Measurements from ENCODE around the gene KDR. TPM values are rescaled to one million over a fixed set of nuclear protein-coding genes. Genes with fewer than 3 reads are reported as not detected.

KDR gene
- not detected for total RNA-seq

DNA sequence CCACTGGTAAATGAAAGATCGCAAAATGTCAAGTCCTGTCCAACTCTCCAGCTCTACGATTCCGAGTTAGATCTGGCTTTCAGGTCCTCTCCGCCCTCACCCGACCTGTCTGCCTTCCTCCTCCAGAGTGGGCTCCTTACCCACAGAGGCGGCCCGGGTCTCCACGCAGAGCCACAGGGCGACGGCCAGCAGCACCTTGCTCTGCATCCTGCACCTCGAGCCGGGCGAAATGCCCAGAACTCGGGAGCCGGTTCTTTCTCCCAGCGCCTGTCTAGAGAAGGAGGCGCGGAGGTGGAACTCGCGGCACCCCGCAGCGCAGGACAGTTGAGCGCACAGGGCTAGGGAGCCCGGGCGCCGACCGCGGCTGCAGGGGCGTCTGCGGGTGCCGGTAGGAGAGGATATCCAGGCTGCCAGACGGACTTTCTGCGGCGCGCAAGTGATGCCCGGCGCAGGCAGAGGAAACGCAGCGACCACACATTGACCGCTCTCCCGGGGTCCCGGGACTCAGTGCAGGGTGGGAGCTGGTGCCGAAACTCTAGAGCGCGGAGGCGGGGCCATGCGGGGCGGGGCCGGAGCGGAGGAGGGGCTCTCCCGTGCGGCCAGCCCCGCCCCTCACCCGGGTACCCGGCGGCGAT, at the start of gene KDR:
Gene KDR, minus strand, starts transcription at position 509 of the 635 bp plus-strand sequence. Its CDS starts 302 bp downstream, at position 207.
- Mint-ChIP-seq H3K4me3 (no peak within 1 kb of the TSS), H3K9me3 (peaks cover 3% of the 10 kb centered on the region), H3K36me3 (no peaks in the 10 kb centered on the region), H3K4me1 (ENCODE audit: low read depth in 2 of 2) (no peaks in the 10 kb centered on the region), H3K27ac (no peak within 1 kb of the TSS), H3K27me3 (peaks cover 27 to 37% of the 10 kb centered on the region in 2 donors)
- ATAC-seq = peak; percentile 44 to 61
- no peak for DNase-seq (ENCODE audit: low spot score)

DNA sequence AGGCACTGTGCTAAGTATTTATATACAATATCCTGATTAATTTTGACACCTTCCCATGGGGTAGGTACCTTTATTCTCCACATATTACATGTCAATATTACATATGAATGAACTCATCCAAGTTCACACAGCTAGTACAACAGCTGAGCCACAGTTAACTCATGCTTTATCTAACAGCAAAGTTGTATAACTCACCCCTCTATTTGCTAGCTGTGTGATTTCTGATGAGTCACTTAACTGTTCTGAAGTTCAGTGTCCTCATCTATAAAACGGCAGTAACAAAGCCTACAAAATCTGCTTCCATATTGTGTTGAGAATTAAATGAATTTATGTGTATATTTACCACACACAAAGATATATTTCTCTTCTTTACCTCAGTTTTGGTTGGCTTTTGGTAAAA, 48.2 kb upstream of the KDR start:
- peaks cover 2 to 5% of the 10 kb centered on the region in 2 donors for H3K27me3 Mint-ChIP-seq
- H3K27ac Mint-ChIP-seq = no peak overlapping the region
- H3K36me3 Mint-ChIP-seq = no peaks in the 10 kb centered on the region

DNA sequence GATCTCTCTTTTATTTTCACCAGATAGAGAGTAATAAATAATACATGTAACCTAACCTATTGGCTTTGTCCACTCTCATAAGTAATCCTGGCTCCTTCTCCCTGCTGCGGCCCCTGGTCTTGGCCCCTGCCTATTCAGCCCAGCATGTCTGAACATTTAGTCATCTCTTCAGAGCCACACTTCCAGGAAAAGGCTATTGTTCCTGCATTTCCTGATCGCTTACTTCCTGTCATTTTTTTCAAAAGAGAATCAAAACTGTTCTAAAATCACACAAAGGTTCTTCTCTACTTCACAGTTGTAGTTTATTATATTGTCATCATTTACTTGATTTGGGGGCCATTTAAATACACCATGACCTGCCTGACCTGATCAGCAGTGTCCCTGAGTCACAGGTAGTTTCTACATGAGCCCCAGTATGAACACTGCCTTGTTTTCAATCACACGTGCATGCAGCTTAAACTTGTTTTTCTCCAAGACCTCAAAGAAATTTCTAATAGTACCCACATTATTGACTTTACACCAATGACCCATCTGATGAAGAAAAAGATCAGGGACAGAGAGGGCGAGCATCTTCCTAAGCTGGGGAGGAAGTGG, 47.4 kb upstream of the KDR start:
- no peak overlapping the region for H3K27ac Mint-ChIP-seq
- no peaks in the 10 kb centered on the region for H3K36me3 Mint-ChIP-seq
- H3K4me3 Mint-ChIP-seq = no peak overlapping the region
- peaks cover 4% of the 10 kb centered on the region for H3K9me3 Mint-ChIP-seq
- H3K4me1 Mint-ChIP-seq (ENCODE audit: low read depth in 2 of 2) = no peaks in the 10 kb centered on the region
- H3K27me3 Mint-ChIP-seq = peaks cover 2 to 9% of the 10 kb centered on the region in 2 donors
- ATAC-seq (no peak), DNase-seq (ENCODE audit: low spot score) (no peak)

More for the DNA sequence above, 48.2 kb upstream of the KDR start:
- Mint-ChIP-seq H3K4me1 (ENCODE audit: low read depth in 2 of 2) (no peaks in the 10 kb centered on the region), H3K9me3 (peaks cover 3% of the 10 kb centered on the region), H3K4me3 (no peak overlapping the region)
- DNase-seq (ENCODE audit: low spot score) (no peak), ATAC-seq (no peak)

DNA sequence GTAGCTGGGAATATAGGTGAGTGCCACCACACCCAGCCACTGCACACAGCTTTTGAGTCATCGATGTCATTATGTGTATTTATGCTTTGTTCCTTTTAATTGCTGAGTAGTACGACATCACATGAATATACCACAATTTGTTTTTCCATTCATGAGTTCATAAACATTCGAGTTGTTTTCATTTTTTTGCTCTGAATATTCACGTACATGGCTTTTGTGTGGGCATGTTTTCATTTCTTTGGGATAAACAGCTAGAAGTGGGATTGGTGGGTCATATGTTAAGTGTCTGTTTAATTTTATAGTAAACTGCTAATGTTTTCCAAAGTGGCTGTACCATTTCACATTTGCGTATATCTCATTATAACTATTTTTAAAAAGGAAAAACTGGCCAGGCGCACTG, 45.1 kb upstream of the KDR start:
- ATAC-seq = no peak
- Mint-ChIP-seq H3K27me3 (peaks cover 4 to 27% of the 10 kb centered on the region in 2 donors), H3K4me1 (ENCODE audit: low read depth in 2 of 2) (no peaks in the 10 kb centered on the region), H3K36me3 (no peaks in the 10 kb centered on the region), H3K4me3 (no peak overlapping the region), H3K9me3 (peaks cover 11% of the 10 kb centered on the region), H3K27ac (no peak overlapping the region)
- no peak for DNase-seq (ENCODE audit: low spot score)

DNA sequence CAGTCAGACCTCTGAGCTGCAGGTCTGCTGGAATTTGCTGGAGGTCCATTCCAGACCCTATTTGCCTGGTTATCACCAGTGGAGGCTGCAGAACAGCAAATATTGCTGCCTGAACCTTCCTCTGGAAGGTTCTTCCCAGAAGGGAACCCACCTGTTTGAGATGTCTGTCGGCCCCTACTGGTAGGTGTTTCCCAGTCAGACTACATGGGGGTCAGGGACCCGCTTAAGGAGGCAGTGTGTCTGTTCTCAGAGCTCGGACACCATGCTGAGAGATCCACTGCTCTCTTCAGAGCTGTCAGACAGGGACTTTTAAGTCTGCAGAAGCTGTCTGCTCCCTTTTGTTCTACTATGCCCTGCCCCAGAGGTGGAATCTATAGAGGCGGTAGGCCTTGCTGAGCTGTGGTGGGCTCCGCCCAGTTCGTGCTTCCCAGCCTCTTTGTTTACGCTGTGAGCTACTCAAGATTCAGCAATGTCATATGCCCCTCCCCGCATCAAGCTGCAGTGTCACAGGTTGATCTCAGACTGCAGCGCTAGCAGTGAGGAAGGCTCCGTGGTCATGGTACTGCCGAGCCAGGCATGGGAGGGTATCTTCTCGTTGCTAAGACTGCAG, 44.1 kb upstream of the KDR start:
- ATAC-seq = no peak
- Mint-ChIP-seq H3K27me3 (peaks cover 4 to 27% of the 10 kb centered on the region in 2 donors), H3K27ac (no peak overlapping the region), H3K9me3 (peaks cover 12% of the 10 kb centered on the region), H3K4me3 (no peak overlapping the region), H3K36me3 (no peaks in the 10 kb centered on the region), H3K4me1 (ENCODE audit: low read depth in 2 of 2) (no peaks in the 10 kb centered on the region)
- DNase-seq (ENCODE audit: low spot score) = no peak

DNA sequence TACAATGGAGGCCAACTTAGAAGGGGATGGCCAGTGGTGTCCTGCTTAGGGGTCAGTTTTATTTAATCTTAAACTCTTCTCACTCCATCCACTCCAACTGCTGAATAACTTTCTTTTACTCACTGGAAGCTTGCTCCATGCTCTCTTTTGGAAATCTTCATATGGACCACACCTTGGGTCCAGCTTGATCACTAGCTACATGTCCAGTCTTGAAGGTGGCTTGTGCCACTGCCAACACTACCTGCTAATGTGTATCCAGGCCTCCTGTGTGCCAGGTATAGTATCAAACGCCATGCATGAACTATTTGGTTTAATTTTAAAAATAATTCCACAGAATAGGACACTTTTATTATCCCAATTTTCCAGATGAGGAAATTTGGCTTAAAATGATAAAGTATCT, 37.0 kb upstream of the KDR start:
- no peak for DNase-seq (ENCODE audit: low spot score)
- Mint-ChIP-seq H3K27me3 (peaks cover 19 to 24% of the 10 kb centered on the region in 2 donors), H3K9me3 (peaks cover 8% of the 10 kb centered on the region), H3K36me3 (no peaks in the 10 kb centered on the region), H3K4me1 (ENCODE audit: low read depth in 2 of 2) (peaks cover 0 to 3% of the 10 kb centered on the region in 2 donors), H3K4me3 (no peak overlapping the region), H3K27ac (no peak overlapping the region)
- no peak for ATAC-seq

DNA sequence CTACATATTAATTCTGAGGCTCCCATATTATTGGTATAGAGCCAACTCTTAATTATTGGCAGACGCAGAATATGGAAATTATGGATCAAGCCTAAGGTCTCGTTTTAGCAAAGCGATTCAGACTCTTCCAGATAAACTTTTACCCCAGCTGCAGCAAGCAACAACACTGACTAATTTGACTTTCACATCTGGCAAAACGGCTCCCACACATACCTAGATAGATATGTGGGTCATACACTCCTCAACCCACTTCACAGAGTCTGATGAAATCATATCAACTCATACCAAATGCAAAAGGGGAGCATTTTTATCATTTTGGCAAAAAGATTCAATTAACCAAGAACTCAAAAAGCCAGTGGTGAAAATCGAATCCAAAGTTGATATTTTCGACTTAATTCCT, 36.3 kb upstream of the KDR start:
- H3K4me3 Mint-ChIP-seq = no peak overlapping the region
- no peak for ATAC-seq

DNA sequence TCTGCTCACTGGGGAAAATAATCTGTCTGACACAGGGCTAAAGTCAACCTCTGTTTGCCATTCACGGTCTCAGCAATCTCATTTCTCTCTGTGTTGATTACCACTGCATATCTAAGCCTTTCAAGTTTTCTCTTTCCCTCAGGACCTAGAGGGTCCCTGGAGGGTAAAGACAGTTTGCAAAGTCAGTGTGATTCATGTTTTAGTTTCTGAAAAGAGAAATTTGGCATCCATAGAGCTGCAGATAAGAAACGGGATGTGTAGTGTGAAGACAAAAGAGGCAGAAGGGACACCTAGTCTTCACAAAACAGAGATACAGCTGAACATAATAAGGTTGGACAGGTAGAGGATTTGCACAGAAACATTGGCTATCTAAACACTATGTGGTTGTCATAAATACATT, 34.5 kb upstream of the KDR start:
- Mint-ChIP-seq H3K27ac (no peak overlapping the region), H3K27me3 (peaks cover 15 to 17% of the 10 kb centered on the region in 2 donors), H3K4me3 (no peak overlapping the region), H3K36me3 (no peaks in the 10 kb centered on the region), H3K4me1 (ENCODE audit: low read depth in 2 of 2) (peaks cover 0 to 3% of the 10 kb centered on the region in 2 donors), H3K9me3 (no peaks in the 10 kb centered on the region)
- ATAC-seq (no peak), DNase-seq (ENCODE audit: low spot score) (no peak)

More for the DNA sequence above, 36.3 kb upstream of the KDR start:
- DNase-seq (ENCODE audit: low spot score) = no peak
- Mint-ChIP-seq H3K9me3 (peaks cover 4% of the 10 kb centered on the region), H3K27ac (no peak overlapping the region), H3K4me1 (ENCODE audit: low read depth in 2 of 2) (peaks cover 0 to 3% of the 10 kb centered on the region in 2 donors), H3K27me3 (peaks cover 17 to 23% of the 10 kb centered on the region in 2 donors), H3K36me3 (no peaks in the 10 kb centered on the region)

DNA sequence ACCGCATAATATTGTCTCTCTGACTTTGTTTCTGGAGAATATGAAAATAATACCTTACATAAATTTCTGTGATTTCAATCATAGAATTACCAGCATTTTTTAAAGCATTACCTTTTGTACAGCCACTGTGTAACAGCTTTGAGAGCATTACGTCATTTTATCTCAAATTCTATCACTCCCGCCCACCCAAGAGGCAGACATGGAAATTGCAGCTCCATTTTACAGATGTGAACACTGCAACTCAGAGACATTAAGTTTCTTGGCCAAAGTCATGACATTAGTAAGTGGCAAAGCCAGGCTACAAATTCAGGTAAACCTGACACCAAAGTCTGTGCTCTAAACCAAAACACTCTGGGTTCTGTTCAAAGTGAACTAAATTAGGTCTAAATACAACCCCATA, 33.6 kb upstream of the KDR start:
- DNase-seq (ENCODE audit: low spot score) (no peak), ATAC-seq (no peak)
- Mint-ChIP-seq H3K4me3 (no peak overlapping the region), H3K9me3 (no peaks in the 10 kb centered on the region), H3K27ac (no peak overlapping the region), H3K4me1 (ENCODE audit: low read depth in 2 of 2) (peaks cover 0 to 3% of the 10 kb centered on the region in 2 donors), H3K36me3 (no peaks in the 10 kb centered on the region), H3K27me3 (peaks cover 17 to 20% of the 10 kb centered on the region in 2 donors)

DNA sequence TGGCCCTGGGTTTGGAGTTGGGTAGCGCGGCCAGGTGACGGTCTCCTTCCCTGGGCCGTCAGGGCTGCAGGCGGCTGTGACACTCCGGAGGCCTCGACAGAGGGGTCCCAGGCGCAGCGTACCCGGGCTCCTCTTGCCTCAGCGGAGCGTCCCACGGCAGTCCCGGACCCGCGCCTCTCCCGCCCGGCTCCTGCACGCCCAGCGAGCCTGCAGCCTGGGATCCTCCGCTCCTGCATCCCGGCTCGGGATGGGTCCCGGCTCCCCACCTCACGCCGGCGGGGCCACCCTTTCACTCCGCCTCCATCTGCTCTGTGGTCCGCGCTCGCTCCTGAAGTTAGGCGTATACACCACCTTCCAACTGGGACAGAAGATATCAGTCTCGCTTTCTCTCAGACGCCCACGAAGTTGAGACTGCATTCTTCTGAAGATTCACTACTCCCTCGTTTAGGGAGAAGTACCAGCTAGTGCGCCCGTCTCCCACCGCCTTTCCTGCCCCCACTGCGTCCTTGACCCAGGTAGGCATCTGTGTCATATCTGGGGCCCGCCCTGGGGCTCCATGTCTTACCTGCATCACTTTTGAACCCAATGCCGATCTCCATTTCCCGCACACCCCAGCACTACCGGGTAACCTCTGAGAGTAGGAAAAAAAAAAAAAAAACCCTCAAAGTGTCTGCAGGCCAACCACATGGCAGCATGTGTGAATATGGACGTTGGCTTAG, 32.3 kb upstream of the KDR start:
- no peaks in the 10 kb centered on the region for H3K36me3 Mint-ChIP-seq
- ATAC-seq (no peak), DNase-seq (ENCODE audit: low spot score) (no peak)
- no peaks in the 10 kb centered on the region for H3K9me3 Mint-ChIP-seq
- H3K4me1 Mint-ChIP-seq (ENCODE audit: low read depth in 2 of 2) = peaks cover 0 to 3% of the 10 kb centered on the region in 2 donors
- H3K27ac Mint-ChIP-seq = no peak overlapping the region
- no peak overlapping the region for H3K4me3 Mint-ChIP-seq
- peaks cover 20 to 22% of the 10 kb centered on the region in 2 donors for H3K27me3 Mint-ChIP-seq

DNA sequence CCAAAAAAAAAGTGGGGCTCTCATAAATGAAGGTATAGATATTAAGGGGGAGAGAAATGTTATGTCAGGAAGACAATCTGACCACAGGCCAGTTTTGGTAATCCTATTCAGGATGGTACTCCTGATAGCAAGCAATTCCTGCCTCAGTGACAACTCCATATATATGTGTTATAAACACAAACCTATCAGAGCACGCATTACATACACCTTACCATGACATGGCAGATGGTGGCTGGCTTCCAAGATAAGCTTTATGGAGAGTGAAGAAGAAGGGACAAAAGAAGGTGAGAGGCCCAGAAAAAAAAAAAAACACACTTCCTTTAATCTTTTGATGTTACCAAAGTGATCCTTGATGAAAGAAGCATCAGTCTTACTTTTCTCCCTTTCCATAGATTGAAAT, 29.5 kb upstream of the KDR start:
- Mint-ChIP-seq H3K36me3 (no peaks in the 10 kb centered on the region), H3K27me3 (peaks cover 20 to 23% of the 10 kb centered on the region in 2 donors), H3K4me3 (no peak overlapping the region), H3K27ac (no peak overlapping the region), H3K4me1 (ENCODE audit: low read depth in 2 of 2) (peaks cover 0 to 3% of the 10 kb centered on the region in 2 donors), H3K9me3 (no peaks in the 10 kb centered on the region)
- ATAC-seq (no peak), DNase-seq (ENCODE audit: low spot score) (no peak)

DNA sequence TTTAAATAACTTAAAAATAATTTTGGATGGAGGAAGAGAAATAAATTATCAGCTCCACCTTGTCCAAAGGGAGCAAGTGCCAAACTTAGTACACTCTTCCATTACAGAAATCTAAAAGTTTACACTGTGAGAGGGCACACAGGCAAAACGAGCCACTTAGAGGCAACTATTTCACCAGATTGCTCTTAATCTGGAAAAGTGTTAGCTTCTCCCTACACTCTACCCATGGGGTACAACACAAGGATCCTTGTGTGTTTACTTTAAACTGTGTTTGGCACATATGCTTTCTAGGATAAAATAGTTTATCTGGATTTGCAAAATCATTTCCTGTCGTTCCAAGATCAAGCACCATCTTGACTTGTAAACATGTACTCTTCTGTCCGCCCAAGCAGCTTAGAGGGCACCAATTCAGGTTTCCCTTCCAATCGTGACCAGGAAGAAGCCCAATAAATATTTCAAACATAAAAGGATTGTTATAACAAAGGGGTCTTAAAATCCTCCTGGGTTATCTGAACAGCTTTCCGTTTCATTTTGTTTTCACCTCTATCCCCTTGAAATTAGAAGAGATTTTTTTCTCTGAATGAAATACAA, 29.0 kb upstream of the KDR start:
- Mint-ChIP-seq H3K4me1 (ENCODE audit: low read depth in 2 of 2) (peaks cover 0 to 3% of the 10 kb centered on the region in 2 donors), H3K27me3 (peaks cover 20 to 23% of the 10 kb centered on the region in 2 donors), H3K9me3 (no peaks in the 10 kb centered on the region), H3K4me3 (no peak overlapping the region), H3K27ac (no peak overlapping the region), H3K36me3 (no peaks in the 10 kb centered on the region)
- ATAC-seq = no peak
- DNase-seq (ENCODE audit: low spot score) = no peak

DNA sequence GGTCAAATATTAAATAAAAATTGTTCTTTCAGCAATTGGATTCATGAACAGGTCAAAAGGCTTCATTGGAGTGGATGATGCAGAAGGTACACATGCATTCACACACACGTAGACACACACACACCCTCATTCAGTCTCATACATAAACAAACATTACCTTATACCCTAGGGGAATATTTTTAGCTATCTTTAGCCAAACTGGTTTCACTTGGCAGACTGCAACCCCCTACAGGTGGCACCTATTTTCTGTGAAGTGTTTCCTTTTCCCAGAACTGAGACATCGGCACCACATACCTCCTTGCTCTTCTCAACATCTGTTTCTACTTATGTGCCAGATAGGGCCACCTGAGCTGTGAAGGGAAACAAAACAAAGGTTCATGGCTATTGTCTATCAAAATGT, 18.5 kb upstream of the KDR start:
- ATAC-seq (no peak), DNase-seq (ENCODE audit: low spot score) (no peak)
- Mint-ChIP-seq H3K27ac (no peak overlapping the region), H3K4me3 (no peak overlapping the region), H3K9me3 (peaks cover 3% of the 10 kb centered on the region), H3K27me3 (peaks cover 0 to 13% of the 10 kb centered on the region in 2 donors), H3K4me1 (ENCODE audit: low read depth in 2 of 2) (no peaks in the 10 kb centered on the region), H3K36me3 (no peaks in the 10 kb centered on the region)

Data from natural killer cell treated with Interleukin-12 subunit alpha and Interleukin-12 subunit beta and Interleukin-15 and Interleukin-18, amount 100 ng/mL, for 72 hours (primary cell).